HepG2 (cell line): ENCODE results near the gene RSRC2.

Experiments used
- JUND ChIP-seq: sonication (generic); formaldehyde crosslinking; IDR thresholded peaks from 2 replicates; pipeline ENCODE4 v1.8.0; 2022; ENCODE audit warnings: mild to moderate bottlenecking, missing genetic modification reagents
- REST ChIP-seq, 2 experiments: IDR thresholded peaks; 2 replicates each; pipeline ENCODE4 v1.6.1; 2011 to 2012; ENCODE audit warnings: low read length in 2 of 2, borderline replicate concordance in 1 of 2, low read depth in 1 of 2, mild to moderate bottlenecking in 1 of 2, moderate library complexity in 1 of 2
- ZNF10 ChIP-seq: sonication (generic); formaldehyde crosslinking; IDR thresholded peaks from 2 replicates; pipeline ENCODE4 v1.4.0; 2020; ENCODE audit warnings: mild to moderate bottlenecking, low read depth, missing genetic modification reagents, borderline replicate concordance
- ZNF878 ChIP-seq: sonication (generic); formaldehyde crosslinking; IDR thresholded peaks from 2 replicates; pipeline ENCODE4 v1.8.1; 2023; ENCODE audit warnings: mild to moderate bottlenecking, missing genetic modification reagents, moderate library complexity

- TF ChIP-seq ZNF878 (CRISPR knock-in tag): no peak
- TF ChIP-seq REST (IDR thresholded peaks at IDR 0.05; ENCODE audit: borderline replicate concordance in 1 of 2, low read depth in 1 of 2, low read length in 2 of 2): no peak
- no peak for TF ChIP-seq JUND (CRISPR knock-in tag)
- no peak for TF ChIP-seq ZNF10
Observed at GRCh38 chr12:122486805-122487426, 39.8 kb downstream of the RSRC2 start.
